ELR (cell line): Measurements from ENCODE around the gene ZDHHC23.

Source experiments
- DNase-seq: peaks from one replicate; pipeline ENCODE4 v3.0.0-alpha.2; 2015; ENCODE audit warnings: low read depth

ZDHHC23 gene

GRCh38 chr3:114005481-114005880, 57.7 kb downstream of the ZDHHC23 start:
- no peak for DNase-seq

DNA sequence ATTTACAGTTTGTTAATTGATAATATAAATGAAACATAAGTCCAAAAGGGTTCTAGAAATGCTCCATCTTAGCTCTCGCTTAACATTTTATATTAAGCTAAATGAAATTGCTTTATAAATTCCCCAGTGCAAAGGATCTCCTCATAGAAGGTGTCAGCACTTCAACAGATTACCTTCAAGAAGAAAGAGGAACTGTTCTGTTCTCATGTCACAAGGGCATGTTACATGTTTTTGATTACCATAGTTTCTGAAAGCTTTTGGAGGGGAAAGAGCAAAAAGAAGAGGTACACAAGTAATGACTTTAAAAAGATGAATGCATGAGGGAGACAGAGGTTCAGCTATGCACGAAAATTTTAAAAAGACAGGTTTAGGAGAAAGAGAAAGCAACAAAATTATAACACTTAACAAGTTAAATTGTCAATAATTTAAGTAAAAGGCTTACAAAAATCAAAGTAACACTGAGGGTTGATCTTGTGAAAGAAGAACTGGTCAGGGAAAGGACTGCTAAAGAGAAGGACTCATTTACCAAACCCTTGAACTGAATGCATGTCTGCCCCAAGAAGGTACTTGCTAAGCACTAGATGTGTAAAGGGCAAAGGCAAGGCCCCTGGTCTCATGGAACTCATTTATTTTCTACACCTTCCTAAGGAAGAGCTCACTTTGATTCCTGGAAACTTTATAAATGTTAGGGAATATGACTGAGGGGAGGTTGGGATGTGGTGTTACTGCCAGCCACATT, 63.4 kb downstream of the ZDHHC23 start:
- no peak for DNase-seq
